Measurements from ENCODE around the gene TRMU. TPM values are rescaled to one million over a fixed set of nuclear protein-coding genes. Genes with fewer than 3 reads are reported as not detected.
A peak's percentile ranks its signal among the peaks of the same experiment; 100 is the strongest.

TRMU gene
- total RNA-seq, 3 donors from 2014 or later: 40.5 to 41.5 (median 41.2) TPM

DNA sequence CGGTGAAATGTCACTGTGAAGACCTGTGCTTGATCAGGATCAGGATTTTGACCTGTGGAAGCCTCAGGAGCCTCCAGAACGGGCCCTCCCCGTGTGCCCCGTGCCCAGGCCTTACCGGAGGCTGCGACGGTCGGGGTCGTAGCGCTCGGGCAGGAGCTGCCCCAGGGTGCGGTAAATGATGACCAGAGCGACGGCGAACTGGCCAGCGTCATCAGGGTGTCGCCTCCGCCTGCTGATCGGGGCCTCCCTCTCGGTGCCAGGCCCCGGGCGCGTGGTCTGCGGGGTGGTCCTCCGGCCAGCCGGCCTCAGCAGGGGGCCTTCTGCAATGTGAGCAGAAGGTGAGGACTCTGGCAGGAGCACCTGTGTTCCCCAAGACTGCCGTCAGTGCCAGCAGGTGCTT, 46.2 kb downstream of the TRMU start:
- H3K4me1 ChIP-seq (ENCODE audit: low read depth): peaks cover 17% of the 10 kb centered on the region
- ATAC-seq (no peak), DNase-seq (peak in 1 of 3 donors; percentile 46)
- TF ChIP-seq, protein P1, sequence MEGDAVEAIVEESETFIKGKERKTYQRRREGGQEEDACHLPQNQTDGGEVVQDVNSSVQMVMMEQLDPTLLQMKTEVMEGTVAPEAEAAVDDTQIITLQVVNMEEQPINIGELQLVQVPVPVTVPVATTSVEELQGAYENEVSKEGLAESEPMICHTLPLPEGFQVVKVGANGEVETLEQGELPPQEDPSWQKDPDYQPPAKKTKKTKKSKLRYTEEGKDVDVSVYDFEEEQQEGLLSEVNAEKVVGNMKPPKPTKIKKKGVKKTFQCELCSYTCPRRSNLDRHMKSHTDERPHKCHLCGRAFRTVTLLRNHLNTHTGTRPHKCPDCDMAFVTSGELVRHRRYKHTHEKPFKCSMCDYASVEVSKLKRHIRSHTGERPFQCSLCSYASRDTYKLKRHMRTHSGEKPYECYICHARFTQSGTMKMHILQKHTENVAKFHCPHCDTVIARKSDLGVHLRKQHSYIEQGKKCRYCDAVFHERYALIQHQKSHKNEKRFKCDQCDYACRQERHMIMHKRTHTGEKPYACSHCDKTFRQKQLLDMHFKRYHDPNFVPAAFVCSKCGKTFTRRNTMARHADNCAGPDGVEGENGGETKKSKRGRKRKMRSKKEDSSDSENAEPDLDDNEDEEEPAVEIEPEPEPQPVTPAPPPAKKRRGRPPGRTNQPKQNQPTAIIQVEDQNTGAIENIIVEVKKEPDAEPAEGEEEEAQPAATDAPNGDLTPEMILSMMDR (IDR thresholded peaks at IDR 0.05): no peak
- H3K36me3 ChIP-seq (ENCODE audit: low read depth): no peaks in the 10 kb centered on the region
- no peaks in the 10 kb centered on the region for H3K9me3 ChIP-seq
- intact Hi-C loops (cut with DNase I, micrococcal nuclease): no loop called here
- no peak overlapping the region for H3K4me3 ChIP-seq

DNA sequence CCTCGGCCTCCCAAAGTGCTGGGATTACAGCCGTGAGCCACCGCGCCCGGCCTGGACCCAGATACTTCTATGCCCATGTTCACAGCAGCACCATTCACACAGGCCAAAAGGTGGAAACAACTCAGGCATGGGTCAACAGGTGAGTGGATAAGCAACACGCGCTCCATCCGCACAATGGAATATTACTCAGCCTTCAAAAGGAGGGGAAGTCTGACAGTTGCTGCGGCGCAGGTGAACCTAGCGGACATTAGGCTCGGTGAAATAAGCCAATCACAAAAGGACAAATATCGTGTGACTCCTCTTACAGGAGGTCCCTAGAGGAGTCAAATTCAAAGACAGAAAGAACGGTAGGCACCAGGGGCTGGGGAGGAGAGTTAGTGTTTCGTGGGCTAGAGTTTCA, 47.0 kb downstream of the TRMU start:
- intact Hi-C loops (cut with DNase I, micrococcal nuclease): no loop called here
- ATAC-seq (no peak), DNase-seq (peak in 1 of 3 donors; percentile 6)
- H3K36me3 ChIP-seq (ENCODE audit: low read depth): no peaks in the 10 kb centered on the region
- no peak overlapping the region for H3K4me3 ChIP-seq
- TF ChIP-seq, protein P1 (IDR thresholded peaks at IDR 0.05): no peak
- no peaks in the 10 kb centered on the region for H3K9me3 ChIP-seq
- peaks cover 13% of the 10 kb centered on the region for H3K4me1 ChIP-seq (ENCODE audit: low read depth)

DNA sequence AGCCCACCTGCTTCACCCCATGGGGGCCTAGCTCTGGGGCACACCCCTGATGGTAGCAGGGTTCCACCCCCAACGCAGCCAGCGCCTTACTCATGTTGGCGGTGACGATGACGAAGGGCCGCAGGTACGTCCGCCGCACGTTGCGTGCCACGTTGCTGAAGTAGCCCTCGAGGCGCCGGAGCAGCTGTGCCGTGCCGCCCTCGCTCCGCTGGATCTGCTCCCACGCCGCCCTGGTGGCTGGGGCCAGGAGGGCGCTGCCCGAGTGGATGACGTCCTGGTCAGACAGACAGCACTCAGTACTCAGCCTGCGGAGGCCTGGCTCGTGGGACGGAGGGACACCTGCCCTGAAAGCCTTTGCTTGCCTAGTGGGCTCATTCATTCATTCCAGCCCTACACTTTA, 50.8 kb downstream of the TRMU start:
- ATAC-seq: no peak
- TF ChIP-seq, protein P1 (IDR thresholded peaks at IDR 0.05): no peak

DNA sequence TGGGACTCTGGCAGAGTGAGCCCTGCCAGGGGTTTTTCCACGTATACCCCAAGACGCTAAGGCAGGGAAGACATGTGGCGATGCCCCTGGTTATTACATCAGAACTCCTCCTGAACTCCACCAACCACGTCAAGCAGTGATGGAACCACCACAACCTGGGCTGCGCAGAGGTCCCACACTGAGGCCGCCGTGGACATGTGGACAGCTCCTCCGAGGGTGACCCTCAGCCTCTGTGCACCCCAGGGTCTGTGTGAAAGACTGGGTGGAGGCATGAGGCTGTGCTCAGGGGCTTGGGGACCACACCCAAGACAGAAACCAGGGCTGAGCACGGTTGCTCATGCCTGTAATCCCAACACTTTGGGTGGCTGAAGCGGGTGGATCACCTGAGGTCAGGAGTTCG, 52.2 kb downstream of the TRMU start:
- TF ChIP-seq, protein P1 (IDR thresholded peaks at IDR 0.05): no peak
- Histone ChIP-seq H3K4me3 (no peak overlapping the region), H3K4me1 (ENCODE audit: low read depth) (no peaks in the 10 kb centered on the region), H3K36me3 (ENCODE audit: low read depth) (no peaks in the 10 kb centered on the region), H3K9me3 (no peaks in the 10 kb centered on the region)
- ATAC-seq: no peak
- no peak for DNase-seq
- intact Hi-C loops (cut with DNase I, micrococcal nuclease): no loop called here

More for the DNA sequence above, 50.8 kb downstream of the TRMU start:
- no peaks in the 10 kb centered on the region for H3K9me3 ChIP-seq
- intact Hi-C loops (cut with DNase I, micrococcal nuclease): no loop called here
- DNase-seq: peak in 1 of 3 donors; percentile 42
- no peaks in the 10 kb centered on the region for H3K36me3 ChIP-seq (ENCODE audit: low read depth)
- H3K4me3 ChIP-seq: no peak overlapping the region
- H3K4me1 ChIP-seq (ENCODE audit: low read depth): no peaks in the 10 kb centered on the region

DNA sequence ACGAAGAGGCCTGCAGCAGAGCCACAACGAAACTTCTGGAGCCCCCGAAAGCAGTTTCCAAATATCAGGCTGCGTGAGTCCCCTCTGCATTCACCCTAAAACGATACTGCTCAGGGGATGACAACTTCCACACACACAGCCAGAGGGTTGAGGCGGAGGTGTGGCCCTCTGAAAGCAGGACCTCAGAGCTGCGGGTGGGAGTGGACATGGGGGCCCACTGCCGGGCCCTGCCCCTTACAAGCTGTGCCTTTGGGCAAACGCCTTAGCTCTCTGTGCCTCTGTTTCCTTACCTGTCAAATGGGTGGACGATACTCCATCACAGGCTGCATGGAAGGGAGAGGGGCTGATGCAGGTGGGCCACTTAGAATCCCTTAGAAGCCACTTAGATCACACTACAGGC, 53.1 kb downstream of the TRMU start:
- no peaks in the 10 kb centered on the region for H3K9me3 ChIP-seq
- no peak for ATAC-seq
- DNase-seq: no peak
- intact Hi-C loops (cut with DNase I, micrococcal nuclease): no loop called here
- no peaks in the 10 kb centered on the region for H3K36me3 ChIP-seq (ENCODE audit: low read depth)
- no peaks in the 10 kb centered on the region for H3K4me1 ChIP-seq (ENCODE audit: low read depth)
- TF ChIP-seq, protein P1 (IDR thresholded peaks at IDR 0.05): no peak
- no peak overlapping the region for H3K4me3 ChIP-seq

DNA sequence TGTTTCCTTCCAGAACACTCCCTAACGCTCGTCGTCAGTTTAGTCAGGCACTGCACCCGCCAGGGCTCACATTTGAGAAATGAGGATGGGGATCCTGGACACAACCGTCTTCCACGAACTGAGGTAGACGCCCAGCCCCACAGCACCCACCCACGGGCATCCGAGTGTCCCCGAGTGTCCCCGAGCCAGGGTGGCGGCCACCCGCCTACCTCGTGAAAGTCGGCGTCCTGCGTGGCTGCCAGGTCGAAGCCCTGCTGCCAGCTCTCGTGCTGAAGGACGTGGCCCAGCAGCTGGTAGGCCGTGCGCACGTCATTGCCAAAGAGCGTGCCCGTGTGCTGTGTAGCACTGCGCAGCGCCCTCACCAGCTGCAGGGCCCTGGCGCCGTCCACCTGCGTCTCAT, 53.6 kb downstream of the TRMU start:
- Histone ChIP-seq H3K36me3 (ENCODE audit: low read depth) (no peaks in the 10 kb centered on the region), H3K9me3 (no peaks in the 10 kb centered on the region), H3K4me1 (ENCODE audit: low read depth) (no peaks in the 10 kb centered on the region), H3K4me3 (no peak overlapping the region)
- no peak for DNase-seq
- TF ChIP-seq, protein P1 (IDR thresholded peaks at IDR 0.05): no peak
- intact Hi-C loops (cut with DNase I, micrococcal nuclease): no loop called here
- ATAC-seq: no peak
